T-helper 17 cell (primary cell): ENCODE results near the gene NSDHL. TPM values are rescaled to one million over a fixed set of nuclear protein-coding genes. Genes with fewer than 3 reads are reported as not detected.
"Not testable (repeated sequence)": the region's sequence is repeated elsewhere in the genome, so short reads cannot be mapped to it uniquely, and the experiment has no call there.

Experiments
- ATAC-seq: fragments of 150-1000 bp; cut with Tn5 transposase; 2 replicates; pipeline ENCODE4 v1.10.0; 2021; ENCODE audit warnings: mild to moderate bottlenecking, moderate library complexity
- DNase-seq, 3 donors: peaks; one replicate each; pipeline versions ENCODE4 v3.0.0 to v3.0.0-alpha.2; 2020 to 2021
- H3K9me3 ChIP-seq: one replicate; pipeline ENCODE4 v1.7.0; 2013; ENCODE audit warnings: low read length, mild to moderate bottlenecking; ENCODE audit not compliant: control insufficient read depth, poor library complexity, severe bottlenecking
- H3K27ac Mint-ChIP-seq: one replicate; pipeline ENCODE4 v1.8.0; 2022; ENCODE audit warnings: mild to moderate bottlenecking, moderate library complexity, mixed read lengths
- H3K27me3 Mint-ChIP-seq: one replicate; pipeline ENCODE4 v1.8.0; 2022; ENCODE audit warnings: mixed read lengths
- H3K36me3 Mint-ChIP-seq: one replicate; pipeline ENCODE4 v1.8.0; 2022; ENCODE audit warnings: low read depth, mixed read lengths
- H3K4me1 Mint-ChIP-seq: one replicate; pipeline ENCODE4 v1.8.0; 2022; ENCODE audit warnings: mild to moderate bottlenecking, mixed read lengths
- H3K4me3 Mint-ChIP-seq: one replicate; pipeline ENCODE4 v1.8.0; 2022; ENCODE audit warnings: mild to moderate bottlenecking, moderate library complexity, mixed read lengths
- total RNA-seq, 4 donors: library from RNA in 2 of 4; stranded (reverse) in 2 of 4; gene quantifications; one replicate each; pipeline ENCODE4 v1.2.3 and lab custom pipeline; 2022 to 2026

NSDHL gene
- total RNA-seq, 2 donors from 2014 or later = 4.3 to 5.3 TPM

DNA sequence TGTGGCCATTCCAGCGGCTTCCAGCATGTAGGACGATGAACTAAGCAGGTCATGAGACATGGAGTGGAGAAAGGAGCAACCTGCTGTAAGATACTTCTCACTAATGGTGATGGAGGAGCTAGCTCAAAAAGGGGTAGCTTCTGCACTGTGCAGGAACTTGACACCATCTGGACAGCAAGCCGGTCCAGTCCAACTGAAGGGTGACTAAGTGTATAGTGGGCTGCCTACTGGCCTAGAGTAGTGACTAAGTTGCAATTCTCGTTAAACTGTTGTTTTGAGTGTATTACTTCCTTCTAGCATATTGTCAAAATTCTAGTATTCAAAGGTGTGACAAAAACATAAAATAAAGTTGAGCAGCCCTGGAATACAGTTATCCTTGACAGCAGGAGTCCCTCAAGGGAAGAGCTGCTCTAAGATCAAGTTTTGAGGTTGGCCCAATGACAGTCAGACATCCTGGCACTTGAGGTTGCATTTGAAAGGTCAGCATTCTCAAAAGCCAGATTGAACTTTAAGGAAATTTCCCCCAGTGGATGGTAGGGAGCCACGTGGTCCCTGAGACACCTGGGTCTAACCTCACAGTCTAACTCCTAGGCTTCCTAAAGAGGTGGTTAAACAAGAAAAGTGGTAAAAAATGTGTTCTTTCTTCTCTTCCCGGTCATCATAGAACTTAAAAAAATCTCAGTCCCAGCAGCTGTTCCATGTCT, 8.3 kb upstream of the NSDHL start:
- no peaks in the 10 kb centered on the region for H3K9me3 ChIP-seq
- H3K27ac Mint-ChIP-seq = no peak overlapping the region
- ATAC-seq = no peak
- peaks cover 2% of the 10 kb centered on the region for H3K36me3 Mint-ChIP-seq
- H3K27me3 Mint-ChIP-seq = peaks cover 11% of the 10 kb centered on the region
- H3K4me1 Mint-ChIP-seq = no peaks in the 10 kb centered on the region
- no peak overlapping the region for H3K4me3 Mint-ChIP-seq
- no peak for DNase-seq

DNA sequence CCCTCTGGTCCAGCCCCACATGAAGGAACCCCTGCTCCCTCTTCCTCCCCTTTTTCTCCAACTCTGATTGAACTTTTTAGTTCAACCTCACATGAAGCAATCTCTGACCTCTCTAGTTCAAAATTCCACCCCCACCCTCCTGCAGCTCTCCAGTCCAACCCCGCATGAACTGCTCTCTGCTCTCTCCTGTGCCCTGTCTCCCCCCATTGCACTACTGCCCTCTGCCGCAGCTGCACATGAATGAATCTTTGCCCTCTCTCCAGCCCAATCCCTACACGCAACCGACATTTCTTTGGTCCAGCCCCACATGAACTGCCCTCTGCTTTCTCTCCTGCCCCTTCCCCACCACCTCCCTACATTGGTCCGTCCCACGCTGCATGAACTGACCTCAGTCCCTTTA, 7.2 kb upstream of the NSDHL start:
- no peak overlapping the region for H3K27ac Mint-ChIP-seq
- DNase-seq (no peak), ATAC-seq (no peak)
- H3K36me3 Mint-ChIP-seq = peaks cover 2% of the 10 kb centered on the region
- no peaks in the 10 kb centered on the region for H3K9me3 ChIP-seq
- no peak overlapping the region for H3K4me3 Mint-ChIP-seq
- H3K27me3 Mint-ChIP-seq = peaks cover 11% of the 10 kb centered on the region
- H3K4me1 Mint-ChIP-seq = no peaks in the 10 kb centered on the region

DNA sequence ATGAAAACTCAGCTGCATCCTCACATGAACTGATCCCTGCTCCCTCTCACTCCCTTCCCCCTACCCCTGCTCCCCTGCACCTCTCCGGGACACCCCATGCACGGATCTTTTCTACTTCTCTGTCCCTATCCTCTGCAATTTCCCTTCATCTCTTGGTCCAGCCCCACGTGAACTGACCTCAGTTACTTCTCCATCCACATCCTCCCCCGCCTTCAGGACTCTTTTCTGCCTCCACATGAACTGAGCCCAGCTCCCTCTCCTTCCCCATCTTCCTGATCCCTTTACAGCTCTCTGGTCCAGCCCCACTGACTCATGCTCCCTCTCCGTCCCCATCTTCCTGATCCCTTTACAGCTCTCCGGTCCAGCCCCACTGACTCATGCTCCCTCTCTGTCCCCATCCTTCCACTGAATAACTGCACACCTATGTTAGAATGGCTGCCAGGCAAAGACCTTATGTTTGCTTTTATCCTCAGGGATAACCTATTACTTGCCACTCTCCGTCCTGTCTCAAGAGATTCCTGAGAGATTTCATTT, 6.0 kb upstream of the NSDHL start:
- H3K9me3 ChIP-seq = no peaks in the 10 kb centered on the region
- DNase-seq = no peak
- Mint-ChIP-seq H3K4me3 (no peak overlapping the region), H3K4me1 (no peaks in the 10 kb centered on the region), H3K36me3 (peaks cover 2% of the 10 kb centered on the region), H3K27me3 (peaks cover 11% of the 10 kb centered on the region), H3K27ac (no peak overlapping the region)
- no peak for ATAC-seq

DNA sequence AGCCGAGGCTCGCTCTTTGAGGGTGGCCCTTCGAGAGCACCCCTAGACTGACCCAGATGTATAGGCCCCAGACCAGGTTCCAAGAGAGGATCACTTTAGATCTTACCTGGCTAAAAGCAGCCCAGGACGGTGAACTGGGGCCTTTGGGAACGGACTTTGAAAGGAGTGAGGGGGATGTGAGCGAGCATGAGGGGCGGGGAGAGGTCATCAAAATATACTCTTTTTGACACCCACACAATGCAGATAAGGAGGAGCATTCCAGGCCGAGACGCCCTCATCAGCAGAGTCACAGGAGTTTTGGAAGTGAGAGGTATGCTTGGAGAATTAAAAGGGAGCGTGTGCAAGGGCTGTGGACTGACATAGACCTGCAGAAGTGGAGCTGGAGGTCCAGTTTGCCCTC, 528 bp downstream of the NSDHL start:
- Mint-ChIP-seq H3K36me3 (peaks cover 2% of the 10 kb centered on the region), H3K27me3 (no peaks in the 10 kb centered on the region), H3K27ac (peak overlapping the region; percentile 95), H3K4me1 (peaks cover 11% of the 10 kb centered on the region), H3K4me3 (peak overlapping the region; percentile 94)
- H3K9me3 ChIP-seq = no peaks in the 10 kb centered on the region
- DNase-seq (no peak), ATAC-seq (no peak)

DNA sequence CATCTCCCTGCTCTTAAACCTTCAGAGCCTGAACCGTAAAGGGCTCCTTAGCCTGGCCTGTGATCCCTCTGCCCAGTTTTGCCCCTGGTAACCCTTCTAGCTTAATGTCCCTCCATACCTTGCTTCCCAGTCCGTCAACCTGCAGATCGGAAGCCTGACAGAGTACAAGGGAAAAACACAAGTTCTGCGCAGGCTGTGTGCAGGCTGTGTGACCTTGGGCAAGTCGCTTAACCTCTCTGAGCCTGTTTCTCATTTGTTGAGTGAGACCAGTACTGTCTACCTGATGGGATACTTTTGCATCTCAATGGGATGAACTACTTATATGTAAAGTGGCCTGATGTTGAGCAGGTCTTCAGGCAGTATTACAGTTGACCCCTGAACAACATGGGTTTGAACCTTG, 1.7 kb downstream of the NSDHL start:
- H3K9me3 ChIP-seq = no peaks in the 10 kb centered on the region
- peaks cover 11% of the 10 kb centered on the region for H3K4me1 Mint-ChIP-seq
- DNase-seq (no peak), ATAC-seq (no peak)
- H3K4me3 Mint-ChIP-seq = no peak overlapping the region
- peak overlapping the region; percentile 95 for H3K27ac Mint-ChIP-seq
- peaks cover 2% of the 10 kb centered on the region for H3K36me3 Mint-ChIP-seq
- no peaks in the 10 kb centered on the region for H3K27me3 Mint-ChIP-seq

GRCh38 chrX:152833378-152833777, 2.5 kb downstream of the NSDHL start:
- peaks cover 2% of the 10 kb centered on the region for H3K36me3 Mint-ChIP-seq
- ATAC-seq (no peak), DNase-seq (no peak)
- no peak overlapping the region for H3K4me3 Mint-ChIP-seq
- peaks cover 15% of the 10 kb centered on the region for H3K4me1 Mint-ChIP-seq
- no peaks in the 10 kb centered on the region for H3K9me3 ChIP-seq
- peak overlapping the region; percentile 66 for H3K27ac Mint-ChIP-seq
- no peaks in the 10 kb centered on the region for H3K27me3 Mint-ChIP-seq

- not testable (repeated sequence) for H3K27ac Mint-ChIP-seq, H3K27me3 Mint-ChIP-seq, H3K36me3 Mint-ChIP-seq, H3K9me3 ChIP-seq, DNase-seq, ATAC-seq, H3K4me3 Mint-ChIP-seq
- H3K4me1 Mint-ChIP-seq = peaks cover 21% of the 10 kb centered on the region
Measured at GRCh38 chrX:152835470-152835869, 4.6 kb downstream of the NSDHL start.

GRCh38 chrX:152842772-152843338, 12.0 kb downstream of the NSDHL start:
- H3K9me3 ChIP-seq = no peaks in the 10 kb centered on the region
- Mint-ChIP-seq H3K36me3 (peaks cover 3% of the 10 kb centered on the region), H3K4me3 (no peak overlapping the region), H3K27ac (no peak overlapping the region), H3K27me3 (no peaks in the 10 kb centered on the region), H3K4me1 (peaks cover 10% of the 10 kb centered on the region)
- ATAC-seq = no peak
- DNase-seq = no peak

DNA sequence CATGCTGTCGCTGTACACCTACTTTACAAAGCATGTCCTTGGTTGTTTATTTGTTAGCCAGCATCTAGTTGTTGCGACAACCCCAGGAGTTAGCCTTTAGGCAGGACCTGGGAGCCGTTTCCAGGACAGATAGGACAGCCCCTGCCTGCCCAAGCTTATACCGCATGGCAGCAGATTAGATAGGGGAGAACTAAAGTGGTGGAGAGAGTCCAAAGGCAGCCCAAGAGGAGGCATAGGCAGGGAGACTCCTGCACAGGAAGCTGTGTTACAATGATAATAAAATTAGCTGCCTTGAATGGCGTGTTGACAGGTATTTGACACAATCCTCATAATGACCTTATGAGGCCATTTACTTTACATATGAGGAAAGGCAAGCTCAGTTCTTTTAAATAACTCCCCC, 13.0 kb downstream of the NSDHL start:
- peaks cover 7% of the 10 kb centered on the region for H3K4me1 Mint-ChIP-seq
- H3K27me3 Mint-ChIP-seq = no peaks in the 10 kb centered on the region
- no peak overlapping the region for H3K4me3 Mint-ChIP-seq
- DNase-seq (no peak), ATAC-seq (no peak)
- no peak overlapping the region for H3K27ac Mint-ChIP-seq
- H3K36me3 Mint-ChIP-seq = peaks cover 5% of the 10 kb centered on the region
- no peaks in the 10 kb centered on the region for H3K9me3 ChIP-seq

- Mint-ChIP-seq H3K27me3 (no peaks in the 10 kb centered on the region), H3K4me1 (peaks cover 8% of the 10 kb centered on the region), H3K36me3 (peaks cover 5% of the 10 kb centered on the region)
Measured at GRCh38 chrX:152844256-152844655, 13.4 kb downstream of the NSDHL start.

GRCh38 chrX:152845618-152846240, 14.9 kb downstream of the NSDHL start:
- no peak for ATAC-seq
- no peak overlapping the region for H3K27ac Mint-ChIP-seq
- H3K9me3 ChIP-seq = no peaks in the 10 kb centered on the region
- H3K4me3 Mint-ChIP-seq = no peak overlapping the region
- H3K36me3 Mint-ChIP-seq = peaks cover 2% of the 10 kb centered on the region
- no peak for DNase-seq
- no peaks in the 10 kb centered on the region for H3K27me3 Mint-ChIP-seq
- peaks cover 4% of the 10 kb centered on the region for H3K4me1 Mint-ChIP-seq

More at GRCh38 chrX:152844256-152844655, 13.4 kb downstream of the NSDHL start:
- H3K9me3 ChIP-seq = no peaks in the 10 kb centered on the region
- DNase-seq (no peak), ATAC-seq (no peak)
- H3K27ac Mint-ChIP-seq = no peak overlapping the region
- no peak overlapping the region for H3K4me3 Mint-ChIP-seq

- no peaks in the 10 kb centered on the region for H3K27me3 Mint-ChIP-seq
Measured at GRCh38 chrX:152847281-152847680, 16.4 kb downstream of the NSDHL start.

DNA sequence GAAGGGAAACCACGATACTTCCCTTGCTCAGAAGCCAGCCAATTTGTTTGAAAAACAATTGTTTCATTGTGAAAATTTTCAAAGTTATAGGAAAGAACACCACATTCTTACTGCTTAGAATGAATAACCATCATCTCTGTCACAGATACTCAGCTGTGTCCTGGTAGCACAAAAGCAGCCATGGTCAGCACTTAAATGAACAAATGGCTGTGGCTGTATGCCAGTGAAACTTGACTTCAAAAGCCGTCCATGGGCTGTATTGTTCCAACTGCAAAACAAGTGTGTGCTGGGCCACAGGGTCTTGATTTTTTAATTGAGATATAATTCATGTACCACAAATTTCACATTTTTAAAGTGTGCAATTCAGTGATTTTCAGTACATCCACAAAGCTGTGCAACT, 19.6 kb downstream of the NSDHL start:
- ATAC-seq (no peak), DNase-seq (no peak)
- peaks cover 10% of the 10 kb centered on the region for H3K4me1 Mint-ChIP-seq
- peaks cover 8% of the 10 kb centered on the region for H3K36me3 Mint-ChIP-seq
- H3K27ac Mint-ChIP-seq = no peak overlapping the region
- no peaks in the 10 kb centered on the region for H3K27me3 Mint-ChIP-seq
- no peak overlapping the region for H3K4me3 Mint-ChIP-seq
- no peaks in the 10 kb centered on the region for H3K9me3 ChIP-seq

More at GRCh38 chrX:152847281-152847680, 16.4 kb downstream of the NSDHL start:
- Mint-ChIP-seq H3K36me3 (peaks cover 6% of the 10 kb centered on the region), H3K4me3 (no peak overlapping the region), H3K4me1 (peaks cover 7% of the 10 kb centered on the region), H3K27ac (no peak overlapping the region)
- ATAC-seq (no peak), DNase-seq (no peak)
- no peaks in the 10 kb centered on the region for H3K9me3 ChIP-seq
